Measurements from ENCODE around the gene IRF5. TPM values are rescaled to one million over a fixed set of nuclear protein-coding genes. Genes with fewer than 3 reads are reported as not detected.

IRF5 gene
- total RNA-seq, 1 experiment from 2014 or later = 0.74 TPM

GRCh38 chr7:128940494-128941322 is 3.0 kb downstream of the IRF5 start:
- H3K9me3 ChIP-seq (ENCODE audit: control insufficient read depth, low read depth, low read length) = no peaks in the 10 kb centered on the region
- no peak overlapping the region for H3K56ac ChIP-seq (ENCODE audit: insufficient read length, low read depth, low read length)
- no peaks in the 10 kb centered on the region for H3K79me1 ChIP-seq (ENCODE audit: insufficient read depth, low read depth, low read length, poor library complexity, severe bottlenecking)
- H3K14ac ChIP-seq (ENCODE audit: insufficient read depth, low read length) = no peak overlapping the region
- peaks cover 5% of the 10 kb centered on the region for H3K23me2 ChIP-seq (ENCODE audit: insufficient read length, low read depth, low read length, poor library complexity, severe bottlenecking)
- no peak overlapping the region for H3K27ac ChIP-seq (ENCODE audit: insufficient read length, low read depth, low read length)
- Mint-ChIP-seq H3K27me3 (ENCODE audit: low read depth) (peaks cover 62% of the 10 kb centered on the region), H3K36me3 (ENCODE audit: insufficient read depth in 1 of 3, low read depth in 3 of 3) (no peaks in the 10 kb centered on the region), H3K9me3 (0 out of 5 replicates have a peak, but pooled peaks cover 0 to 2% of the 10 kb centered on the region in 2 experiments), H3K4me3 (no peak overlapping the region), H3K4me1 (peaks cover 10 to 16% of the 10 kb centered on the region in 2 experiments), H3K27ac (no peak overlapping the region)
- no peak overlapping the region for H2BK120ac ChIP-seq (ENCODE audit: low read depth, low read length, poor library complexity, severe bottlenecking)
- H3T11ph ChIP-seq (ENCODE audit: low read length) = no peak overlapping the region
- no peak overlapping the region for H3K9ac ChIP-seq (ENCODE audit: extremely low read depth, insufficient read length, low read length)
- H2BK20ac ChIP-seq (ENCODE audit: low read depth, low read length, poor library complexity, severe bottlenecking) = no peak overlapping the region
- no peak overlapping the region for H2BK12ac ChIP-seq (ENCODE audit: insufficient read length, low read depth, low read length)
- H2AK5ac ChIP-seq (ENCODE audit: insufficient read length, low read length) = no peak overlapping the region
- no peaks in the 10 kb centered on the region for H3K79me2 ChIP-seq (ENCODE audit: insufficient read depth, low read length)
- no peak overlapping the region for H3K4ac ChIP-seq (ENCODE audit: low read depth, low read length)
- H2AFZ ChIP-seq (ENCODE audit: low read length) = no peak overlapping the region
- no peak overlapping the region for H3K23ac ChIP-seq (ENCODE audit: insufficient read length, low read depth, low read length)
- TF ChIP-seq CTCF (conservative IDR thresholded peaks at IDR 0.05) = no peak
- no peak overlapping the region for H4K91ac ChIP-seq (ENCODE audit: insufficient read length, low read depth, low read length)
- no peak overlapping the region for H3K18ac ChIP-seq (ENCODE audit: insufficient read length, low read depth, low read length)
- no peak for DNase-seq
- H3K4me1 ChIP-seq (ENCODE audit: insufficient read depth, low read length) = no peaks in the 10 kb centered on the region
- no peak overlapping the region for H4K8ac ChIP-seq (replicated peaks; ENCODE audit: insufficient read length, low read depth, low read length)
- no peak overlapping the region for H2BK5ac ChIP-seq (ENCODE audit: insufficient read length, low read length)
- no peak overlapping the region for H4K5ac ChIP-seq (ENCODE audit: insufficient read length, low read depth, low read length)
- peaks cover 20% of the 10 kb centered on the region; the same call in 1 of the 2 replicates for H3K27me3 ChIP-seq (ENCODE audit: insufficient read depth, low read length)
- WGBS (ENCODE audit: extremely low coverage, insufficient read length, low lambda C conversion rate) = no CpG with 5 or more reads among the region's 20 CpGs
- no peaks in the 10 kb centered on the region for H4K20me1 ChIP-seq (ENCODE audit: control insufficient read depth, insufficient read depth, insufficient read length)
- H3K4me2 ChIP-seq (ENCODE audit: insufficient read depth, insufficient read length, low read length) = no peak overlapping the region
- no peak overlapping the region for H2BK15ac ChIP-seq (ENCODE audit: low read depth, low read length)

Measured in H9 (cell line).